Adipocyte (in vitro differentiated cells): Measurements from ENCODE around the gene ADAMTS18.
"Not testable (repeated sequence)": the region's sequence is repeated elsewhere in the genome, so short reads cannot be mapped to it uniquely, and the experiment has no call there.

ENCODE experiments used
- DNase-seq: peaks from one replicate; pipeline ENCODE4 v3.0.0-alpha.2; 2015; ENCODE audit warnings: low read depth
- H3K27me3 ChIP-seq: replicated peaks from 2 replicates; pipeline ENCODE4 v1.7.0; 2013; ENCODE audit warnings: mild to moderate bottlenecking, low read length, moderate library complexity; ENCODE audit not compliant: control insufficient read depth, insufficient read depth
- H3K36me3 ChIP-seq: 2 replicates; pipeline ENCODE4 v1.7.0; 2013; ENCODE audit warnings: low read length, mild to moderate bottlenecking, moderate library complexity; ENCODE audit not compliant: control insufficient read depth, insufficient read depth, severe bottlenecking
- H3K4me1 ChIP-seq: 2 replicates; pipeline ENCODE4 v1.7.0; 2013; ENCODE audit warnings: mild to moderate bottlenecking, low read length, moderate library complexity; ENCODE audit not compliant: control insufficient read depth, insufficient read depth
- H3K4me3 ChIP-seq: 2 replicates; pipeline ENCODE4 v1.7.0; 2013; ENCODE audit warnings: mild to moderate bottlenecking, low read length, moderate library complexity
- H3K9ac ChIP-seq: 2 replicates; pipeline ENCODE4 v1.7.0; 2013; ENCODE audit warnings: mild to moderate bottlenecking, low read length, moderate library complexity
- H3K9me3 ChIP-seq: 2 replicates; pipeline ENCODE4 v1.7.0; 2013; ENCODE audit warnings: mild to moderate bottlenecking, low read length, moderate library complexity; ENCODE audit not compliant: control insufficient read depth

ADAMTS18 gene

DNA sequence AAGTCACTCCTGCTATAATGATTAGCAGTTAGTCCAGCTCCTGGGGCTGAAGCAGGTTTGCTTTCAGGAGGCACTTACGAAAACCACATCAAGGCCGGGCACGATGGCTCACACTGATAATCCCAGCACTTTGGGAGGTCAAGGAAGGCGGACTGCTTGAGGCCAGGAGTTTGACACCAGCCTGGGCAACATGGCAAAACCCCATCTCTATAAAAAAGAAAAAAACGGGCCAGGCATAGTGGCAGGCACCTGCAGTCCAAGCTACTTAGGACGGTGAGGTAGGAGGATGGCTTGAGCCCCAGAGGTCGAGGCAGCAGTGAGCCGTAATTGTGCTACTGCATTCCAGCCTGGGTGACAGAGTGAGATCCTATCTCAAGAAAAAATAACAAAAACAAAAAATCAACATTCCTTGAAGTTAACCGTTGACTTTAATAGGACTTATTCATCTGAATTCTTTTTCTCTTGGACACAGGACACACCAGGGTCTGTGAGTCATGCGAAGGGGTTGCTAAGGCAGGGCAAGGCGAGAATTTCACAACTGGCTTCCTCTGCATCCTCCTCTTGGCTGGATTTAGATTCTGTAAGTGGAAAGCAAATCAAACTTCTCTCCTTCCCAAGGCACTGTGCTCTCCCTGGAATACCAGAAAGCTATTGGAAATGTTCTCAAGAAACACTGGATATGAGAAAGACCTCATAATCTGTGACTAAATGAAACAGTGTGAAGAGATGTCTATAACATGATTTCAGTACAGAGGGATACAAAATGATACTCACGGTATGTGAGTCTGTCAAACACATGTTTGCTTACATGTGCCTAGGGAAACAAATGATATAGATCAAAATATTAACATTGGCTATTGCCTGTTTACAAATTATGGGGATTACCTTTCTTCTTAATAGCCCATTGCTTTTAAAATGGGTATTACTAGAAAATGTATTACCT lies 136.1 kb downstream of the ADAMTS18 start:
- peak overlapping the region; percentile 33 for H3K9ac ChIP-seq
- peaks cover 15% of the 10 kb centered on the region for H3K4me1 ChIP-seq
- no peaks in the 10 kb centered on the region for H3K36me3 ChIP-seq
- no peaks in the 10 kb centered on the region for H3K27me3 ChIP-seq
- DNase-seq = peak; percentile 59
- H3K4me3 ChIP-seq = no peak overlapping the region
- no peaks in the 10 kb centered on the region for H3K9me3 ChIP-seq

- no peaks in the 10 kb centered on the region for H3K27me3 ChIP-seq
- peaks cover 15% of the 10 kb centered on the region for H3K4me1 ChIP-seq
- H3K4me3 ChIP-seq = no peak overlapping the region
- no peak for DNase-seq
- H3K9me3 ChIP-seq = no peaks in the 10 kb centered on the region
- H3K9ac ChIP-seq = no peak overlapping the region
- H3K36me3 ChIP-seq = no peaks in the 10 kb centered on the region
Measured at GRCh38 chr16:77297996-77298395, 136.8 kb downstream of the ADAMTS18 start.

DNA sequence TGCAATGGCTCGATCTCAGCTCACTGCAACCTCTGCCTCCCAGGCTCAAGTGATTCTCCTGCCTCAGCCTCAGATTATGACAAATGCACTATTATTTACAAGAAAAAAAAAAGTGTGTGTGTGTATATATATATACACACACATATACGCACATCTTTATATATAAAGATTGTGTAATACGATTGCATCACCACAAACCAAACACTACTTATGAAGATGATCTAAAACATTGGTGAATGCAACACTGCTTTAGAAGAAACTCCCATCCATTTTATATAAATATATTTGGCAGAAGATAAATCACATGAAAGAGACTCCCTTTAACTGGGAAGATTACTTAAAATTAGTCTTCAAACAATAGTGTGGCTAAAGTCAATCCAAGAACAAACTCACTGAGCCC lies 138.9 kb downstream of the ADAMTS18 start:
- H3K9ac ChIP-seq = no peak overlapping the region
- H3K4me1 ChIP-seq = peaks cover 15% of the 10 kb centered on the region
- H3K4me3 ChIP-seq = no peak overlapping the region
- DNase-seq = no peak
- no peaks in the 10 kb centered on the region for H3K9me3 ChIP-seq
- H3K27me3 ChIP-seq = no peaks in the 10 kb centered on the region
- no peaks in the 10 kb centered on the region for H3K36me3 ChIP-seq

- no peak overlapping the region for H3K9ac ChIP-seq
- no peak for DNase-seq
- no peaks in the 10 kb centered on the region for H3K36me3 ChIP-seq
- peaks cover 20% of the 10 kb centered on the region for H3K4me1 ChIP-seq
- H3K4me3 ChIP-seq = no peak overlapping the region
- H3K27me3 ChIP-seq = no peaks in the 10 kb centered on the region
- no peaks in the 10 kb centered on the region for H3K9me3 ChIP-seq
Measured at GRCh38 chr16:77290451-77291115, 144.3 kb downstream of the ADAMTS18 start.

- no peaks in the 10 kb centered on the region for H3K36me3 ChIP-seq
- no peak overlapping the region for H3K9ac ChIP-seq
- no peak overlapping the region for H3K4me3 ChIP-seq
- no peaks in the 10 kb centered on the region for H3K27me3 ChIP-seq
- DNase-seq = no peak
- H3K4me1 ChIP-seq = peaks cover 20% of the 10 kb centered on the region
- H3K9me3 ChIP-seq = no peaks in the 10 kb centered on the region
Measured at GRCh38 chr16:77289331-77289809, 145.5 kb downstream of the ADAMTS18 start.

- no peak for DNase-seq
- Histone ChIP-seq H3K9ac (no peak overlapping the region), H3K27me3 (no peaks in the 10 kb centered on the region), H3K36me3 (no peaks in the 10 kb centered on the region), H3K9me3 (no peaks in the 10 kb centered on the region), H3K4me3 (no peak overlapping the region), H3K4me1 (peaks cover 20% of the 10 kb centered on the region)
Measured at GRCh38 chr16:77288222-77288621, 146.6 kb downstream of the ADAMTS18 start.

DNA sequence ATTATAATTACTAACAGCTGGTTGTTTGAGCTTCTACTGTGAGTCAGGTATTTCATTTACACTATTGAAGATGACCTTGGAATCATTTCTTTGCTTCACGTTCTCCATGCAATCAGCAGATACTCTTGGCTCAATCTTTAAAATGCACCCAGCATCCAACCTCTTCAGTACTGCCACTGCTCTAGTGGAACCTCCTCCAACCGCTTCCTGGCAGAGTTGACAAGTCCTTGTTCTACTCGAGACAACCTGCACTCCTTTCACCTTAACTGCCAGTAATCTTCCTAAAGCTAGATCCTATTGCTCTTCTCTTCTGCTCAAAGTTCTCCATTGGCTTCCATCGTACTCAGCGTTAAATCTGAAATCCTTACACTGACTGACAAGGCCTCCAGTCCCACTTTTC lies 149.2 kb downstream of the ADAMTS18 start:
- H3K4me3 ChIP-seq = no peak overlapping the region
- DNase-seq = no peak
- H3K9me3 ChIP-seq = no peaks in the 10 kb centered on the region
- H3K36me3 ChIP-seq = no peaks in the 10 kb centered on the region
- no peak overlapping the region for H3K9ac ChIP-seq
- H3K4me1 ChIP-seq = peaks cover 20% of the 10 kb centered on the region
- no peaks in the 10 kb centered on the region for H3K27me3 ChIP-seq

DNA sequence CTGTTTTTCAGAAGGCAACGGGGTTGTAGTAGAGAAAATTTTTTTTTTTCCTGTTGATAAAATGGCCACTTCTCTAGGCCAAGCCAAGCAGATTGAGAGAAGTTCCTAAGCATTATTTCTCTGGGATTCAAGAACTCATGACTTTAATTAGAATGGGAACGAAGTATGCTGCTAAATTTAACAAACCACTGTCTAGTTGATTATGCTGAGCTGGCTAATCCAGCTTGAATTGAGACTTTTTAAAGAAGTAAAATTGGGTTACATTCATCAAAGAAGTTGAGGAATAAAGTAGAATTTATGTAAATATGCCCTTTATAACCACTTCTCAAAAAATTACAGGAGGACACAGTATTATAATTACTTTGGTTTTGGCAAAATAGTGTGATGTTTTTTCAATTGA lies 152.5 kb downstream of the ADAMTS18 start:
- Histone ChIP-seq H3K27me3 (no peaks in the 10 kb centered on the region), H3K9me3 (no peaks in the 10 kb centered on the region), H3K4me1 (peaks cover 3% of the 10 kb centered on the region), H3K36me3 (no peaks in the 10 kb centered on the region), H3K4me3 (no peak overlapping the region), H3K9ac (no peak overlapping the region)
- DNase-seq = no peak

- not testable (repeated sequence) for H3K9me3 ChIP-seq, DNase-seq, H3K4me3 ChIP-seq, H3K9ac ChIP-seq, H3K27me3 ChIP-seq, H3K36me3 ChIP-seq
- H3K4me1 ChIP-seq = peaks cover 16% of the 10 kb centered on the region
Measured at GRCh38 chr16:77279316-77279715, 155.5 kb downstream of the ADAMTS18 start.

DNA sequence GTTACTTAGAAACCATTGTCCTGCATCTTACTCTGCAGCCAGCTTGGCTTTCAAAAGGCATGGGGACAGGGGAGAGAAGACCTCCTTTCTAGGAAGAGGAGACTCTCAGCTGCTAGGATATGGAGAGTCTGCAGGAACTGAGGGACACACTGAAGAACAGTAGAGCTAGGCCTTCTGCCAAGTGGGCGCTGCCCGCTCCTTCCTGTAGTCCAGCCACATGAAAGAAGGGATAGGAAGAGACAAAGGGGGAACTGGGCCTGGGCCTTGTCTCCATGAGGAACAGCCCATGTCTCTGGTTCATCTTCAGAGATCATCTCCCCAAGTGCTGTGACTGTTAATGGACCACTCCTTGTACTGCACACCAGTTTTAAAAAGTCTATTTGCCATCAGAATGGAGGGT lies 157.3 kb downstream of the ADAMTS18 start:
- no peaks in the 10 kb centered on the region for H3K27me3 ChIP-seq
- no peak for DNase-seq
- peaks cover 20% of the 10 kb centered on the region for H3K4me1 ChIP-seq
- H3K36me3 ChIP-seq = no peaks in the 10 kb centered on the region
- no peaks in the 10 kb centered on the region for H3K9me3 ChIP-seq
- H3K4me3 ChIP-seq = no peak overlapping the region
- no peak overlapping the region for H3K9ac ChIP-seq

DNA sequence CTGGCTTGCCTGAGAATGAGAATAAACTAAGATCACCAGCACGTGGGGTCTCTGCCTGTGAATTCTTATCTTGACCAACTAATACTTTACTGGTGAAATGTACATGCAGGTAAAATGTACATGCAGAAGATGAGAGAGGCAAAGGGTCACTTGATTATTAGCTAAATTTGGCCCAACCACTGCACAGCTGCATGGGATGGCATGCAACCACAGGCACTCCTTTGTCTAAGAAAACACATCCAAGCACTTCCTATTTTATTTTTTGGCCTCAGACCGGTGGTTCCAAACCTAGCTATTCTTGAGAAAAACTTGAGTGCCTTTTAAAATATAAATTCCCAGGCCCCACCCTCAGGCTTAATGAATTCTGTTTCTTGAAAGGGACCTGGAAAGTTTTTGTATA lies 157.7 kb downstream of the ADAMTS18 start:
- Histone ChIP-seq H3K27me3 (no peaks in the 10 kb centered on the region), H3K9me3 (no peaks in the 10 kb centered on the region), H3K9ac (peak overlapping the region; percentile 79), H3K4me1 (peaks cover 20% of the 10 kb centered on the region), H3K36me3 (no peaks in the 10 kb centered on the region), H3K4me3 (no peak overlapping the region)
- DNase-seq = no peak
